ENCODE data around the gene PNPLA7. TPM values are rescaled to one million over a fixed set of nuclear protein-coding genes. Genes with fewer than 3 reads are reported as not detected.

Gene PNPLA7
- total RNA-seq, 1 donor from 2014 or later = 13.7 TPM

DNA sequence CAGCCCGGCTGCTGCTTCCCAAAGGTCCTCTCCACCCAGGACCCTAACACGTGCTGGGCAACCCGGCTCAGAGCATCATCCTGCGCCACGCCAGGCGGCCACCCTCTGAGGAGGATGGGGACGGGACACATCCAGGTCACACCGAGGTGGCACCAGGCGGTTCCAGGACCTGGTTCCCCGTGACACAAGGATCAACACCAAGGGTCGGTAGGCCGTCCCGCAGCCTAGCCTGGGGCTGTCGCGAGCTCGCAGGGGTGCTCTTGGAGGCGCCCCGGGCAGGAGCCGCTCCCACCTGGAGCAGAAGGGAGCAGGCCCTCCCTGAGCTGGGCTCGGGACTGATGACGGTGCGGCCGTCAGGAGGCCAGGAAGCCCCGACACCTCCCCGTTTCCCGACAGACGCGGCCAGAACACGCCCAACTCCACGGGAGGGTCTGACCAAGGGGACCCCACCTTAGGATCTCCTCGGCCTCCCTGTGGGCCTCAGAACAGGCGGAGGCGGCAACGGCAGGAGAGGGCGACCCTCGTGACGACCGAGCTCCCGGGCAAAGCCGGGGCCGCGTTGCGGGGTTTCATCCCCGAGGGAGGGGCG, 133.5 kb downstream of the PNPLA7 start:
- no peaks in the 10 kb centered on the region for H3K27me3 ChIP-seq
- peak overlapping the region; percentile 36 for H3K27ac ChIP-seq
- intact Hi-C loops (cut with DNase I) = no loop called here
- H3K4me1 ChIP-seq = peaks cover 17% of the 10 kb centered on the region
- TF ChIP-seq, protein P1, sequence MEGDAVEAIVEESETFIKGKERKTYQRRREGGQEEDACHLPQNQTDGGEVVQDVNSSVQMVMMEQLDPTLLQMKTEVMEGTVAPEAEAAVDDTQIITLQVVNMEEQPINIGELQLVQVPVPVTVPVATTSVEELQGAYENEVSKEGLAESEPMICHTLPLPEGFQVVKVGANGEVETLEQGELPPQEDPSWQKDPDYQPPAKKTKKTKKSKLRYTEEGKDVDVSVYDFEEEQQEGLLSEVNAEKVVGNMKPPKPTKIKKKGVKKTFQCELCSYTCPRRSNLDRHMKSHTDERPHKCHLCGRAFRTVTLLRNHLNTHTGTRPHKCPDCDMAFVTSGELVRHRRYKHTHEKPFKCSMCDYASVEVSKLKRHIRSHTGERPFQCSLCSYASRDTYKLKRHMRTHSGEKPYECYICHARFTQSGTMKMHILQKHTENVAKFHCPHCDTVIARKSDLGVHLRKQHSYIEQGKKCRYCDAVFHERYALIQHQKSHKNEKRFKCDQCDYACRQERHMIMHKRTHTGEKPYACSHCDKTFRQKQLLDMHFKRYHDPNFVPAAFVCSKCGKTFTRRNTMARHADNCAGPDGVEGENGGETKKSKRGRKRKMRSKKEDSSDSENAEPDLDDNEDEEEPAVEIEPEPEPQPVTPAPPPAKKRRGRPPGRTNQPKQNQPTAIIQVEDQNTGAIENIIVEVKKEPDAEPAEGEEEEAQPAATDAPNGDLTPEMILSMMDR (IDR thresholded peaks at IDR 0.05) = no peak
- H3K9me3 ChIP-seq = no peaks in the 10 kb centered on the region
- DNase-seq = no peak
- H3K36me3 ChIP-seq = no peaks in the 10 kb centered on the region
- H3K4me3 ChIP-seq = peak overlapping the region; percentile 45
- peak; percentile 3 for ATAC-seq

DNA sequence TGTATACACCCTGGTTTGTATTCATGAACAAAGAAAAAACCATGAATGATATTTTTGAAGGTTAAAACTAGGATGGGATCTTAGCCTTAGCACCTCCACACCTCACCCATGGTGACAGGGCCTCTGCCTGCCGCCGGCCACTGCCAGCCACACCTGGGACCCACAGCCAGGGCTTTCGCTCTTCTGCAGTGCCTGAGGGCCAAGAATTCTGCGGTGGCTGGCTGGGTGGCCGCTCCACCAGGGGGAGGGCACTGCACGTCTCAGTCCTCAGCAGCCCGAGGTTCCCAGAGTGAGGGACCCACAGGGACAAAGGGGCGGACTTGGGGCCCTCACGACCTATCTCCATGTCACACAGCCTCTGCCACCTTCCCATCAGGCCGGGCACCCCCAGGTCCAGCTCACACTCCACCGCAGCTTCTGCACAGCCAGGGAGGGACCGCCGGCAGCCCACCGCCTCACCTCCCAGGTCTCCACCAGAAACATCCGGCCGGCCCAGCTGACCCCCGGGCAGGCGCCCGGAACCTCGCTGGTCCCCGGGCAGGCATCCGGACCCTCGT, 134.1 kb downstream of the PNPLA7 start:
- ATAC-seq (no peak), DNase-seq (no peak)
- H3K4me3 ChIP-seq = no peak overlapping the region
- peaks cover 14% of the 10 kb centered on the region for H3K4me1 ChIP-seq
- TF ChIP-seq, protein P1 (IDR thresholded peaks at IDR 0.05) = no peak
- no peaks in the 10 kb centered on the region for H3K36me3 ChIP-seq
- H3K27me3 ChIP-seq = no peaks in the 10 kb centered on the region
- intact Hi-C loops (cut with DNase I) = no loop called here
- H3K9me3 ChIP-seq = no peaks in the 10 kb centered on the region
- no peak overlapping the region for H3K27ac ChIP-seq

DNA sequence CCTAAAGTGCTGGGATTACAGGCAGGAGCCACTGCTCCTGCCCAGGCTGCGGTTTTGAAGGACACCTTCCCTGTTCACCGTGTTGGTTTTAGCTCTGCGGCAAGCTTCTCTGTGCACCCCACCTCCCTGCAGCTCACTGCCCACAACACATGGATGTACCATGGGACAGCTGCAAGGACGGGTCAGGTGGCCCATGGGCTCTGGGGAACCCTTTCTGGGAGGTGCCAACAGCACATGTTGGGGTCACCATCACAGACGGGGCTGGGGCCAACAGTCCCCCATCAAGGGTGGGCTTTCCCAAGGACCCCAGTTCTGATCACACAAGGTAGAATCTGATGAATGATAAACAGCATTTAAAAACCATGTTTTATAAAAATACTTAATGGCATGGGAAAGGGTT, 134.8 kb downstream of the PNPLA7 start:
- no peak overlapping the region for H3K27ac ChIP-seq
- H3K4me1 ChIP-seq = peaks cover 19% of the 10 kb centered on the region
- intact Hi-C loops (cut with DNase I) = no loop called here
- no peaks in the 10 kb centered on the region for H3K36me3 ChIP-seq
- H3K27me3 ChIP-seq = no peaks in the 10 kb centered on the region
- DNase-seq = no peak
- TF ChIP-seq, protein P1 (IDR thresholded peaks at IDR 0.05) = no peak
- H3K9me3 ChIP-seq = no peaks in the 10 kb centered on the region
- H3K4me3 ChIP-seq = no peak overlapping the region
- no peak for ATAC-seq

DNA sequence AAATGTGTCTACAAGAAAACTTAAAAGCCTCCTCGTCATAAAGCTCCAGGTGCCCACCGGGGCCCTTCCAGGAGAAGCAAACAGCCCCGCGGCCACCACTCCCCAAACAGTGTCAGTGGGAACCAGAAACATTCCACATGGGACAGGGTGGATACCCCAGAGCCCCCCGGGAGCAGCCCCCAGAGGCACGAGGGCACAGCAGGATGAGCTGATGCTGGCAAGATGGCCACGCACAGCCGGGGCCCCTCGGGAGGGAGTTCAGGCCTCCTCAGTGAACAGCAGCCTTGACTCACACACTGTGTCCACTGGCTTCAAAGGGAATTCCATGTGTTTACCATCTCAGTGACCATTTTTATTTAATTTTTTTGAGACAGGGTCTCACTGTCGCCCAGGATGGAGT, 137.8 kb downstream of the PNPLA7 start:
- Histone ChIP-seq H3K9me3 (no peaks in the 10 kb centered on the region), H3K36me3 (no peaks in the 10 kb centered on the region), H3K4me1 (peaks cover 21% of the 10 kb centered on the region), H3K27me3 (no peaks in the 10 kb centered on the region), H3K4me3 (no peak overlapping the region), H3K27ac (peak overlapping the region; percentile 79)
- TF ChIP-seq, protein P1 (IDR thresholded peaks at IDR 0.05) = no peak
- intact Hi-C loops (cut with DNase I) = no loop called here
- DNase-seq (no peak), ATAC-seq (no peak)

DNA sequence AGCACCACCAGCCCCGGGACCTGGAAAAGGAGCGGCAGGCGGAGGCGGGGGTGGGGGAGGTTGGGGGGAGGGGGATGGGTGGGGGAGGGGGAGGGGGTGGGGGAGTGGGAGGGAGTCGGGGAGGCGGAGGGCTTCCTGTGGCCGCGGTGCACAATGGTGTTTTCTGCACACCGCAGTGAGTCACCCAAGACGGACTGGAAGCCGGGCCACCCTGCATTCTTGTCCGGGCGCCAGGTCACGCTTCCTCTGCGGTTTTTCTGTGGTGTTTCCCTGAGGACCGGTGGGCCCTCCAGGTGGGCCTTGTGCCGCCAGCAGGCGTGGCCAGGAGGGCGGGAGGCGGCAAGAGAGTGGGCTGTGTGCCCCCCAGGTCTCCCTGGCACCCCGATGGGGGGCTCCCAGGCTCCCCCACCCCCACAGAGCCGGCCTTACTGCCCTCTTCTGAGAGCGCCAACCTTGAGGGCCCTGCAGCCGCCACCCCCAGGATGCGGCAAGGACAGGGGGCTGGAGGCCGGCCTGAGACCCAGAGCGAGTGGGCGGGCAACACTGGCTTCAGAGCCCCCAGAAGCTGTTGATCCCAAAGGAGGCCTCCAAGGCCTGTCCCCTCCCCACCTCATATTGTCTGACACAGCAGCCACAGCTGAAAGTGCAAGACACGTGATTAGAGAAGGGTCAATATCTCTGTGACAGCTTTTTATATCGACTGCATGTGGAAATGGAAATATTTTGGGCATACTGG, 138.4 kb downstream of the PNPLA7 start:
- ATAC-seq = peak; percentile 64

More for the DNA sequence above, 138.4 kb downstream of the PNPLA7 start:
- H3K27me3 ChIP-seq = no peaks in the 10 kb centered on the region
- intact Hi-C loops (cut with DNase I) = no loop called here
- H3K4me1 ChIP-seq = peaks cover 25% of the 10 kb centered on the region
- peak; percentile 87 for DNase-seq
- peak overlapping the region; percentile 79 for H3K27ac ChIP-seq
- H3K9me3 ChIP-seq = no peaks in the 10 kb centered on the region
- H3K36me3 ChIP-seq = no peaks in the 10 kb centered on the region
- no peak overlapping the region for H3K4me3 ChIP-seq
- TF ChIP-seq, protein P1 (IDR thresholded peaks at IDR 0.05) = no peak

Data from upper lobe of right lung (tissue), 1 donor.